ENCODE results near the gene TOX3.

The TOX3 gene

GRCh38 chr16:52577130-52577706 lies 30.3 kb upstream of the TOX3 start:
- H3K4me3 ChIP-seq (ENCODE audit: low read depth, low read length): no peak overlapping the region
- CTCF ChIA-PET: no interaction called here
- TF ChIP-seq CTCF (IDR thresholded peaks at IDR 0.05; ENCODE audit: insufficient read depth, low read length, missing control alignments): no peak
- POLR2A ChIA-PET: no interaction called here
- DNase-seq (ENCODE audit: low read depth, low spot score): no peak

- no peak for TF ChIP-seq CTCF (IDR thresholded peaks at IDR 0.05; ENCODE audit: insufficient read depth, low read length, missing control alignments)
- ChIA-PET CTCF (no interaction called here), POLR2A (no interaction called here)
- no peak overlapping the region for H3K4me3 ChIP-seq (ENCODE audit: low read depth, low read length)
- no peak for DNase-seq (ENCODE audit: low read depth, low spot score)
Measured at GRCh38 chr16:52573365-52574299, 26.7 kb upstream of the TOX3 start.

- no peak for DNase-seq (ENCODE audit: low read depth, low spot score)
- H3K4me3 ChIP-seq (ENCODE audit: low read depth, low read length): no peak overlapping the region
- POLR2A ChIA-PET: no interaction called here
- CTCF ChIA-PET: no interaction called here
- no peak for TF ChIP-seq CTCF (IDR thresholded peaks at IDR 0.05; ENCODE audit: insufficient read depth, low read length, missing control alignments)
Measured at GRCh38 chr16:52572656-52573055, 25.7 kb upstream of the TOX3 start.

- CTCF ChIA-PET: no interaction called here
- no peak for DNase-seq (ENCODE audit: low read depth, low spot score)
- TF ChIP-seq CTCF (IDR thresholded peaks at IDR 0.05; ENCODE audit: insufficient read depth, low read length, missing control alignments): no peak
- no peak overlapping the region for H3K4me3 ChIP-seq (ENCODE audit: low read depth, low read length)
- POLR2A ChIA-PET: no interaction called here
Measured at GRCh38 chr16:52570495-52571091, 23.6 kb upstream of the TOX3 start.

- no peak overlapping the region for H3K4me3 ChIP-seq (ENCODE audit: low read depth, low read length)
- TF ChIP-seq CTCF (IDR thresholded peaks at IDR 0.05; ENCODE audit: insufficient read depth, low read length, missing control alignments): no peak
- no peak for DNase-seq (ENCODE audit: low read depth, low spot score)
- POLR2A ChIA-PET: no interaction called here
- CTCF ChIA-PET: no interaction called here
Measured at GRCh38 chr16:52569701-52570100, 22.8 kb upstream of the TOX3 start.

GRCh38 chr16:52568983-52569690 lies 22.2 kb upstream of the TOX3 start:
- TF ChIP-seq CTCF (IDR thresholded peaks at IDR 0.05; ENCODE audit: insufficient read depth, low read length, missing control alignments): no peak
- no peak for DNase-seq (ENCODE audit: low read depth, low spot score)
- POLR2A ChIA-PET: no interaction called here
- CTCF ChIA-PET: no interaction called here
- H3K4me3 ChIP-seq (ENCODE audit: low read depth, low read length): no peak overlapping the region
